Bladder microvascular endothelial cell (primary cell): ENCODE data around the gene KLRF1. TPM values are rescaled to one million over a fixed set of nuclear protein-coding genes. Genes with fewer than 3 reads are reported as not detected.

ENCODE experiments used
- total RNA-seq: library from RNA; depleted of rRNA; stranded (reverse); fragments of >200 nt; gene quantifications from 2 replicates; pipeline ENCODE4 v1.2.3, GENCODE V29; 2014

KLRF1 gene, protein sequence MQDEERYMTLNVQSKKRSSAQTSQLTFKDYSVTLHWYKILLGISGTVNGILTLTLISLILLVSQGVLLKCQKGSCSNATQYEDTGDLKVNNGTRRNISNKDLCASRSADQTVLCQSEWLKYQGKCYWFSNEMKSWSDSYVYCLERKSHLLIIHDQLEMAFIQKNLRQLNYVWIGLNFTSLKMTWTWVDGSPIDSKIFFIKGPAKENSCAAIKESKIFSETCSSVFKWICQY
- 0.16 TPM in 1 of 2 replicates, not detected in the other for total RNA-seq

GRCh38 chr12:9827209-9827888 is at the start of gene KLRF1:
TSS of gene KLRF1 (plus strand) at chr12:9827481. CDS start at chr12:9827545, 64 bp downstream.

GRCh38 chr12:9869307-9870161 is 42.3 kb downstream of the KLRF1 start, which contains the start of gene CLEC2B:
TSS of gene CLEC2B (minus strand) at chr12:9869354.

DNA sequence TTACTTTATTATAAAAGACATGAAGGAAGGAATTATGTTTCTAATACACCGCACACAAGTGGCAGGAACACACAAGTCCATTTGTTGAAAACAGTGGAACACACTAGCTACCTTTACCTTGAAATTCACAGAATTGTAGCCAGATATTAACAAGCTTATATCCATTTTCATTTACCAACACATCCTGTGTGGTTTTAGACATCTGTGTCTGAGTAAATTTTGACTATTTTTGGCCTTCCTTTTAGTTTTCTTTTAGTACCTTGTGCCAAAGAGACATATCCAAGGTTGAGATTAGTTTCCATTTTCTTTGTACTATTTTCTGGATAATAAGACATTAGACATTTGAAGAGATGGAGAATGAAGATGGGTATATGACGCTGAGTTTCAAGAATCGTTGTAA is 54.0 kb downstream of the KLRF1 start, which contains the start of gene KLRF2:
Gene KLRF2, plus strand, starts transcription at position 244 of the 400 bp plus-strand sequence. Its CDS starts 107 bp downstream, at position 351.

Other genes with a start within 250 kb of the KLRF1 start
- gene KLRB1, start 219.6 kb upstream of the KLRF1 start, total RNA-seq, result not detected in 2 replicates
- 0.81 and 3.7 TPM in 2 replicates for gene CLEC2D, start 157.8 kb upstream of the KLRF1 start, total RNA-seq
- gene CLECL1, start 94.4 kb upstream of the KLRF1 start, total RNA-seq, result not detected in 2 replicates
- 0.97 and 3.7 TPM in 2 replicates for gene CD69, start 66.6 kb upstream of the KLRF1 start, total RNA-seq
- gene CLEC2B, start 41.9 kb downstream of the KLRF1 start, total RNA-seq, result 64.6 and 79.8 TPM in 2 replicates
- gene KLRF2, start 54.0 kb downstream of the KLRF1 start, total RNA-seq, result not detected in 2 replicates
- not detected in 2 replicates for gene CLEC2A, start 104.9 kb downstream of the KLRF1 start, total RNA-seq
- gene CLEC12A, start 143.9 kb downstream of the KLRF1 start, total RNA-seq, result not detected in 2 replicates
- not detected in 2 replicates for gene CLEC1B, start 171.6 kb downstream of the KLRF1 start, total RNA-seq
- 0.16 TPM in 1 of 2 replicates, not detected in the other for gene CLEC12B, start 183.1 kb downstream of the KLRF1 start, total RNA-seq
- gene CLEC9A, start 203.2 kb downstream of the KLRF1 start, total RNA-seq, result not detected in 2 replicates